Prostate gland (tissue), 2 donors: ENCODE results near the gene KDSR.

Experiments used
- CTCF ChIP-seq, 4 experiments: fragments of 200-600 bp in 2 of 4; fragments of 450-650 bp in 2 of 4; sonication (generic) in 2 of 4; IDR thresholded peaks; 1 replicate in 3 of 4; 2 replicates in 1 of 4; pipeline ENCODE4 v1.5.1; 2016 to 2019; ENCODE audit warnings: antibody characterized with exemption in 4 of 4, mild to moderate bottlenecking in 2 of 4, moderate library complexity in 2 of 4
- POLR2A ChIP-seq: fragments of 450-650 bp; IDR thresholded peaks from one replicate; pipeline ENCODE4 v1.6.1; 2016; ENCODE audit warnings: antibody characterized with exemption, mild to moderate bottlenecking
- POLR2AphosphoS5 ChIP-seq: sonication (generic); formaldehyde crosslinking; IDR thresholded peaks from one replicate; pipeline ENCODE4 v1.6.1; 2017; ENCODE audit warnings: antibody characterized with exemption

GRCh38 chr18:63316612-63317555 lies 50.1 kb downstream of the KDSR start:
- TF ChIP-seq CTCF (IDR thresholded peaks at IDR 0.05) (no peak), POLR2AphosphoS5 (no peak), POLR2A (no peak)
